Kidney epithelial cell (primary cell): ENCODE measurements around the gene SRGAP3. TPM values are rescaled to one million over a fixed set of nuclear protein-coding genes. Genes with fewer than 3 reads are reported as not detected.

Source experiments
- DNase-seq: peaks from one replicate; pipeline ENCODE4 v3.0.0-alpha.2; 2010; ENCODE audit warnings: low read depth
- H3K27me3 ChIP-seq: 2 replicates; pipeline ENCODE4 v1.6.0; 2011; ENCODE audit warnings: low read length; ENCODE audit not compliant: control insufficient read depth, insufficient read depth
- H3K36me3 ChIP-seq: 2 replicates; pipeline ENCODE4 v1.5.1; 2011; ENCODE audit warnings: low read length; ENCODE audit not compliant: control insufficient read depth, insufficient read depth
- H3K4me3 ChIP-seq: 2 replicates; pipeline ENCODE4 v1.5.1; 2011; ENCODE audit warnings: low read depth, mild to moderate bottlenecking, control low read depth, low read length
- total RNA-seq: library from RNA; depleted of rRNA; stranded (reverse); fragments of >200 nt; gene quantifications from 2 replicates; pipeline ENCODE4 v1.2.3, GENCODE V29; 2015
- TF ChIP-seq, protein P1 (sequence below): IDR thresholded peaks from 2 replicates; pipeline ENCODE4 v1.5.1; 2011; ENCODE audit warnings: mild to moderate bottlenecking, moderate library complexity, low read length, control low read depth, inconsistent platforms; ENCODE audit not compliant: insufficient read depth, poor library complexity, severe bottlenecking

SRGAP3 gene
- total RNA-seq, 1 donor from 2014 or later, result 4.9 TPM

DNA sequence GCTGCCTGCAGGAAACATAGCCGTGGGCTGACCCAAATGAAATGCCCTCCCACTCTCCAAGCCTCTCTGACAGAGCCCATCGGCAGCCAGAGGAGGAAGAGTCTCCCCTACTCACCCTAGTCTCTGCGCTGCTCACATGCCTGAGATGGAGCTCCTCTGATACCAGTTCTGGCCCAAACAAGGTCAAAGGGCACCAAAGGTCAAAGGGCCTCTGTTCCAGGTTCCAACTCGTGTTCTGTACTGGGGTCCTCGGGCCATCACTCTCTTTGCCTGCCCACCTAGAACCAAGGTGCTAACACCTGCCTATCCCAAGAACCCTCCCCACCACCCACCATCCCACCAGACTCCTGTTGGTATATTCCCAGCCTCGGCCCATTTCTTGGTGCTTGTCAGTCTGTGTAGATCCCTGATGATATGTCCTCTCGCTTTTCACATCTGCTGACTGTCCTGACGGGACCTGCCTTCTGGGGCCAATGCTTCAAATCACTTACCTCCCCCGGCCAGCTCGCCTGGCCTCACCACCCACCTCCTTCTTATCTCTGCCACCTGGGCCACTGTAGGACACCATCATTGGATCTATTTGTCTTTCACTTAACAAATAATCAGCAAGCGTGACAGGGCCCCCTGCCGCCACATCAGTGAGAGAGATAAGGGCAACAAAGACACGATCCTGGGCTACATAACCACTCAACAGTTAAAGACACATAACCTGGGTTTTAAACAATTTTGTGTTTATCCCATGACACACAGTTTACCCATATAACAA, 90.4 kb downstream of the SRGAP3 start:
- H3K4me3 ChIP-seq, result no peak overlapping the region
- TF ChIP-seq, protein P1, sequence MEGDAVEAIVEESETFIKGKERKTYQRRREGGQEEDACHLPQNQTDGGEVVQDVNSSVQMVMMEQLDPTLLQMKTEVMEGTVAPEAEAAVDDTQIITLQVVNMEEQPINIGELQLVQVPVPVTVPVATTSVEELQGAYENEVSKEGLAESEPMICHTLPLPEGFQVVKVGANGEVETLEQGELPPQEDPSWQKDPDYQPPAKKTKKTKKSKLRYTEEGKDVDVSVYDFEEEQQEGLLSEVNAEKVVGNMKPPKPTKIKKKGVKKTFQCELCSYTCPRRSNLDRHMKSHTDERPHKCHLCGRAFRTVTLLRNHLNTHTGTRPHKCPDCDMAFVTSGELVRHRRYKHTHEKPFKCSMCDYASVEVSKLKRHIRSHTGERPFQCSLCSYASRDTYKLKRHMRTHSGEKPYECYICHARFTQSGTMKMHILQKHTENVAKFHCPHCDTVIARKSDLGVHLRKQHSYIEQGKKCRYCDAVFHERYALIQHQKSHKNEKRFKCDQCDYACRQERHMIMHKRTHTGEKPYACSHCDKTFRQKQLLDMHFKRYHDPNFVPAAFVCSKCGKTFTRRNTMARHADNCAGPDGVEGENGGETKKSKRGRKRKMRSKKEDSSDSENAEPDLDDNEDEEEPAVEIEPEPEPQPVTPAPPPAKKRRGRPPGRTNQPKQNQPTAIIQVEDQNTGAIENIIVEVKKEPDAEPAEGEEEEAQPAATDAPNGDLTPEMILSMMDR, result no peak
- DNase-seq, result no peak
- no peaks in the 10 kb centered on the region for H3K36me3 ChIP-seq
- no peaks in the 10 kb centered on the region for H3K27me3 ChIP-seq

DNA sequence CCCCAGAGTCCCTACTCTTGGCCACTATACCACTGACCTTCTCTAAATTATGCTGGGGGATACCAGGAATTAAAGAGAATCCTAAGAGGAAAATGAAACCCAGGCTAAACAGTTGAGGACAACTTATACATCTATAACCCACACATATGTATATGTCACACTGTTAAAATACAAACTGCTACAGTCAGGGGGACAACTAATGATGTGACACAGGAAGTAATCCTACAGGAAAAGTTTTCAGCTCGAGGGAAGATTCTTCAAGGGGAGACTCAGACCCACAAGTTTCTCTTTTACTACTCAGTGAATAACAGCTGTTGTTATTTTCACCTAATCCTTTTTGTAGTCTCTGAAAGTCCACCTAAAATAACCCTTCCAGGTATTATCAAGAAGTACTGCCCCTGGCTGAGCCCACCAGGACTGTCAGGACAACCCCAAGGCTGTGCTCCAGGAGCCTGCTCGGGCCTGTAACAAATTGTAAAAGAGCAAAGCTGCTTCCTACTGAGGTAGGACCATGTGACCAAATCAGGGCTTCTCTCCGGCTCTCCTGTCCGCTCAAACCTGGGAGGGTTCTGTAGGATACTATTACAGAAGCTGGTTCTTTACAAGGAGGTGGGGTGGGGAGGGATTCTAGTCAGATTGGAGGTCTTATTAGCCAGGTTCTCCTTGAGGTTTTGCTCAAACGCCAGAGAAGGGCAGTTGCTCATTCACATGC, 91.6 kb downstream of the SRGAP3 start:
- DNase-seq, result no peak
- Histone ChIP-seq H3K4me3 (no peak overlapping the region), H3K36me3 (no peaks in the 10 kb centered on the region), H3K27me3 (no peaks in the 10 kb centered on the region)
- TF ChIP-seq, protein P1, result no peak

DNA sequence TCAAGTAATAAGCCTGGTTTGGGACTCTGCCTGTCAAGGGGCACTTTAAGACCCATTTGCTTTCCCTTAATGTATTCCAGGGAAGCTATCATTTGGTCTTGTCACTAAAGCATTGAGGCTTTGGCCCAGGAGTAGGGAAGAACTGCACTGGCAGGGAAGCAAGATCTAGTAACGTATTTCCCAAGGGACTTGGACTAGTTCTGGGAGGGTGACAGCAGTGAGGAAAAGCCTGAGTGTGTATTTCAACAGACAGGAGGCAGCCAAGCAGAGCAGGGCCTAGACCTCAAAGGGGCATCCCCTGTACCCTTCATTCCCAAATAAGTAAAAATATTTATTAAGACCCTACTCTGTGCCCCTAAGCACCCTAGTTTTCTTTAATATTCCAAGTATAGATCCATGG, 92.8 kb downstream of the SRGAP3 start:
- TF ChIP-seq, protein P1, result no peak
- no peaks in the 10 kb centered on the region for H3K27me3 ChIP-seq

DNA sequence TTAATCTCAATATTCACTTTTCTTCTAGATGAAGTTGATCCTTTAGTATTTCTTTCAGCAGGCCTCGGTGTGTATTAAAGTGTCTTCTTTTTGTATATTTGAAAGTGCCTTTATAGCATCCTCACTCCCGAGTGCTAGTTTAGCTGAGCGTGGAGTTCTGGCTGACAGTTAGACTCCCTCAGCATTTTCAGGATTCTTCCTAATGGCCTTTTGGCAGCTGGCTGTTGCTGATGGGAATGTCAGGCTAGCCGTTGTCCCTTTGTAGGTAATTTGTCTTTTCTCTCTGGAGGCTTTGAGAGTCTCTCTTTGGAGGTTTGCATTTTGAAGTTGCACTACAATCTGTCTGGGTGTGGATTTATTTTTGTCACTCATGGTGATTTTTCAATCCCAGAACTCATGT, 94.4 kb downstream of the SRGAP3 start:
- Histone ChIP-seq H3K4me3 (no peak overlapping the region), H3K27me3 (no peaks in the 10 kb centered on the region), H3K36me3 (no peaks in the 10 kb centered on the region)
- no peak for DNase-seq
- TF ChIP-seq, protein P1, result no peak

More for the DNA sequence above, 92.8 kb downstream of the SRGAP3 start:
- no peak for DNase-seq
- H3K4me3 ChIP-seq, result no peak overlapping the region
- H3K36me3 ChIP-seq, result no peaks in the 10 kb centered on the region

DNA sequence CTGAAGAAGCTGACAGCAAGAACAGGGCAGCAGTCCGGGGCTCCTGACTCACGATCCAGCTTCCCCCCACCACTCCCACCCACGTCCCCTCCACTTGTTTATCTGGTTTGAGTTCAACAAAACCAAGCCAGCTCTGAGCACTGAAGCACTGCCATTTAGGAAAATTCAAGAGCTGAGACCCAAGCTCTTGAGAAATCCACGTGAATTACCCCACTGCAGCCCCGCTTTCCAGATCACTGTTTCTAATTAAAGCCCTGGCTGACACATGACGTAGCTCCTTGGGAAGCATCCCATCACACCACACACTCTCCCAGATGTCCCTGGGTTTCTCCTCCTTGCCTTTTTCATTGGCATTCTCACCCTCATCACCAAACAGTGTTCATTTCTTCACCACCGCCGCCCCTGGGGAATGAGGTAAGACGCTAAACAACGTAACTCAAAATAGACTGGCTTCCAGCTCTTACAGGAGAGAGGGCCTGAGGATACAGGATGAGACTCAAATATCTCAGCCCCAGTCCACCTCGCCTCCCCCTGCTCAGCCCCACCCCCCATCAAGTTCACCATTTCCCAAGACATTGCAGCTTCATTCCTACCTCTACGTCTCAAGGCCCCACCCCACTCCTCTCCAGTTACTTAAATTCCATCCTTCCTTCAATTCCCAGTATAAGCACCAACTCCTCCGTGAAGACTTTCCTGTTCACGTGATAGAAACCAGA, 95.4 kb downstream of the SRGAP3 start:
- TF ChIP-seq, protein P1, result no peak
- Histone ChIP-seq H3K4me3 (no peak overlapping the region), H3K36me3 (no peaks in the 10 kb centered on the region), H3K27me3 (no peaks in the 10 kb centered on the region)
- DNase-seq, result no peak
